ENCODE results near the gene RNF144A. TPM values are rescaled to one million over a fixed set of nuclear protein-coding genes. Genes with fewer than 3 reads are reported as not detected.

Gene RNF144A
- total RNA-seq, 2 donors from 2014 or later: 13.6 to 29.2 TPM

DNA sequence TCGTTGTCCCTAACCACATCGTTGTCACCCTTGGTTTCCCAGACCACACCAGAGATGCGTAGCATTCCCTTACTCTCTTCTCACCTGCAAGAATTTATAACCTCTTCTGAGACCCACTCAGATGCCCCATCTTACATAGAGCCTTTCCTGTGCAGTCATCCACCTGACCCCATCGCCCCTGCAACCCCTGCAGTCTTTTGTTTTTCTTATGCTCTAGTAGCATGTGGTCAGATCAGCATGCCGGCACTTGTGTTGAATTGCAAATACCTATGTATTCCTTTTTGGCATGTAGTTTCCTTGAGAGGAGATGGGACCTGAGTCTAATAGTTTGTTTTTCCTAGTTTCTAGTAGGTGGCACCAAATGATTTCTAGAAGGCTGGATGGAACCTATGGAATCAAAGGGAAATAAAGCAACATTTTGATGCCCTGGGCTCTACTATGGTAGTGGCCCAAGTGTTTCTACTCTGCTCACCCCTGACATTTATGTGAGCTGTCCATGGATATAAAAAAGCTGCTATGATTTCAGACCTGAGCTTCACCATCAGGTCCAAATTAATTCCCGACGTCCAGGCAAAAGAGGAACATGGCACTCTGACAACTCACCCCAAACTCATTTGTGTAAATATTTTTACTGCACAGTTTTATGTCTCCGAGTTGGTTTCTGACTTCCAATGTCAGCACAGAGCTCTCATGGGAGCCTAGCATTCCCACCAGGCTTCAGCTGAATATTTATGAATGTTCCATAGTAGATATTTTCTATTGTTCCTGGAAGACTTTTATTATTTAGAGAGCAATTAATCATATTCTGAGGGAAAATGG lies 143.6 kb downstream of the RNF144A start:
- Mint-ChIP-seq H3K4me3 (no peak overlapping the region), H3K9me3 (peaks cover 8% of the 10 kb centered on the region)
- no peak for ATAC-seq (replicated peaks)

GRCh38 chr2:7061450-7061789 lies 144.2 kb downstream of the RNF144A start:
- Mint-ChIP-seq H3K27me3 (no peaks in the 10 kb centered on the region), H3K4me3 (no peak overlapping the region), H3K9me3 (peaks cover 8% of the 10 kb centered on the region), H3K36me3 (ENCODE audit: low read depth) (no peaks in the 10 kb centered on the region), H3K27ac (no peak overlapping the region), H3K4me1 (peaks cover 9% of the 10 kb centered on the region)
- ATAC-seq (replicated peaks): no peak

More for the DNA sequence above, 143.6 kb downstream of the RNF144A start:
- no peaks in the 10 kb centered on the region for H3K36me3 Mint-ChIP-seq (ENCODE audit: low read depth)
- H3K27ac Mint-ChIP-seq: no peak overlapping the region
- no peaks in the 10 kb centered on the region for H3K27me3 Mint-ChIP-seq
- peaks cover 9% of the 10 kb centered on the region for H3K4me1 Mint-ChIP-seq

- Mint-ChIP-seq H3K27me3 (no peaks in the 10 kb centered on the region), H3K4me1 (peaks cover 9% of the 10 kb centered on the region), H3K36me3 (ENCODE audit: low read depth) (no peaks in the 10 kb centered on the region), H3K9me3 (peaks cover 8% of the 10 kb centered on the region), H3K4me3 (no peak overlapping the region), H3K27ac (no peak overlapping the region)
- no peak for ATAC-seq (replicated peaks)
Measured at GRCh38 chr2:7061921-7062320, 144.7 kb downstream of the RNF144A start.

DNA sequence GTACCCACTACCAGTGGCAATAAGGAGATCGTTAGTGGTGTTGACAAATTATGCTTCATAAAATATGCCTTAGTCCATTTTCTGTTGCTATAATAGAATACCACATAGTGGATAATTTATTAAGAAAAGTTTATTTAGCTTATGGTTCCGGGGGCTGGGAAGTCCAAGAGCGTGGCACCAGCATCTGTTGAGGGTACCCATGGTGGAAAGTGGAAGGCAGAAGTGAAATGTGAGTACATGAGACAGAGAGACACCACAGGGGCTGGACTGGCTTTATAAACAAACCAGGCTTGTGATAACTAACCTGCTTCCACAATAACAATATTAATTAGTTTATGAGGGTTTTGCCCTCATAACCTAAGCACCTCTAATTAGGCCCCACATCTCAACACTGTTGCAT lies 146.6 kb downstream of the RNF144A start:
- H3K27ac Mint-ChIP-seq: no peak overlapping the region
- ATAC-seq (replicated peaks): no peak
- no peaks in the 10 kb centered on the region for H3K4me1 Mint-ChIP-seq
- peaks cover 8% of the 10 kb centered on the region for H3K9me3 Mint-ChIP-seq
- no peak overlapping the region for H3K4me3 Mint-ChIP-seq
- no peaks in the 10 kb centered on the region for H3K36me3 Mint-ChIP-seq (ENCODE audit: low read depth)
- H3K27me3 Mint-ChIP-seq: no peaks in the 10 kb centered on the region

- no peaks in the 10 kb centered on the region for H3K36me3 Mint-ChIP-seq (ENCODE audit: low read depth)
- peaks cover 2% of the 10 kb centered on the region for H3K9me3 Mint-ChIP-seq
- no peak overlapping the region for H3K27ac Mint-ChIP-seq
- no peaks in the 10 kb centered on the region for H3K4me1 Mint-ChIP-seq
- ATAC-seq (replicated peaks): no peak
- no peak overlapping the region for H3K4me3 Mint-ChIP-seq
- H3K27me3 Mint-ChIP-seq: no peaks in the 10 kb centered on the region
Measured at GRCh38 chr2:7068457-7068856, 151.2 kb downstream of the RNF144A start.

GRCh38 chr2:7070483-7070882 lies 153.3 kb downstream of the RNF144A start:
- H3K9me3 Mint-ChIP-seq: no peaks in the 10 kb centered on the region
- no peaks in the 10 kb centered on the region for H3K4me1 Mint-ChIP-seq
- peaks cover 5% of the 10 kb centered on the region for H3K36me3 Mint-ChIP-seq (ENCODE audit: low read depth)
- H3K27me3 Mint-ChIP-seq: no peaks in the 10 kb centered on the region
- H3K4me3 Mint-ChIP-seq: no peak overlapping the region
- no peak for ATAC-seq (replicated peaks)
- no peak overlapping the region for H3K27ac Mint-ChIP-seq

- Mint-ChIP-seq H3K27ac (no peak overlapping the region), H3K9me3 (no peaks in the 10 kb centered on the region), H3K4me3 (no peak overlapping the region), H3K27me3 (no peaks in the 10 kb centered on the region), H3K36me3 (ENCODE audit: low read depth) (peaks cover 5% of the 10 kb centered on the region), H3K4me1 (no peaks in the 10 kb centered on the region)
- ATAC-seq (replicated peaks): no peak
Measured at GRCh38 chr2:7071154-7071553, 153.9 kb downstream of the RNF144A start.

DNA sequence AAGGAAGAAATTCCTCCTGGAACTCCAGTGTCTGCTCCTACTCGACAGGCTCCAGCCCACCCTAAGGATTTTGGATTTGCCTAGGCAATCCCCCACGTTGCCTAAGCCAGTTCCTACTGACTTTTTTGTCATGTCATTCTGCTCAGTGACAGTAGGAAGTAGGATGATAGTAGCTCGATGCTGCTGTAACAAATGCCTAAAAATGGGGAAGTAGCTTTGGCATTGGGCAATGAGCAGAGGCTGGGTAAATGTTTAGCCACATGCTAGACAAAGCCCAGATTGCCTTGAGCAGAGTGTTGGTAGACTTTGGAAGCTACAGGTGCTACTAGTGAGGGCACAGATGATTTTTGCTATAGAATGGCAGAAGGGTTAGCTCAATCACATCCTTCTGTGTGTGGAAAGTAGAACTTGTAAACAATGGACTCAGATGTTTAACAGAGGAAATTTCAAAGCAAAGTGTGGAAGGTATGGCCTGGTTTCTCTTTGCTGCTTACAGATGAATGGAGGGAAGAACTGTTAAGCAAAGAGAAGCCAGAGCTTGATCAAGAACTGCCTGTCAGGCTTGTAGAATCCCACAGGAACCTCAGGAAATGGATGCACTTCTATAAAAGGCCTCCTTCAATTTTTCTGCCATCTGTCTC lies 154.8 kb downstream of the RNF144A start:
- H3K4me3 Mint-ChIP-seq: no peak overlapping the region
- no peaks in the 10 kb centered on the region for H3K27me3 Mint-ChIP-seq
- H3K9me3 Mint-ChIP-seq: no peaks in the 10 kb centered on the region
- H3K4me1 Mint-ChIP-seq: no peaks in the 10 kb centered on the region
- peaks cover 5% of the 10 kb centered on the region for H3K36me3 Mint-ChIP-seq (ENCODE audit: low read depth)
- ATAC-seq (replicated peaks): no peak
- H3K27ac Mint-ChIP-seq: no peak overlapping the region

DNA sequence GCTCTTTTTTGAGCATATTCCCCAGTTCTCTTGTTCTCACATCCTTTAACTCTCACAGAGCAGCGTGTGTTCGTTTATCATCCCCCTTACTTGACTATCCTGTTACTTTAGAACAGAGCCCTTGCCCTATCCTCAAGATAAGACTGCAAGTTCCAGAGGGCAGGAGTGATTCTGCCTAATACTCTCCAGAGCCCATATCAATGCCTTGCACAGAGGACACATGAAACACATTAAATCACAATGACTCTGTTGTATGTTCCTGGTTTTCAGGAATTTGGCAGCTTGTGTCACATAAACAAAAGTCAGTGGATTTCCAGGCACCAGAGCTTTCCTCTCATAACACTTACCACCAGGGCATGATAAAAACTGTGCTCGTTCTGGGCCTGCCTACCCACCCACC lies 156.7 kb downstream of the RNF144A start:
- Mint-ChIP-seq H3K9me3 (no peaks in the 10 kb centered on the region), H3K27ac (no peak overlapping the region), H3K27me3 (no peaks in the 10 kb centered on the region), H3K36me3 (ENCODE audit: low read depth) (peaks cover 5% of the 10 kb centered on the region), H3K4me1 (no peaks in the 10 kb centered on the region), H3K4me3 (no peak overlapping the region)
- ATAC-seq (replicated peaks): no peak

- Mint-ChIP-seq H3K27ac (no peak overlapping the region), H3K4me3 (no peak overlapping the region), H3K9me3 (no peaks in the 10 kb centered on the region), H3K4me1 (no peaks in the 10 kb centered on the region), H3K36me3 (ENCODE audit: low read depth) (peaks cover 5% of the 10 kb centered on the region), H3K27me3 (no peaks in the 10 kb centered on the region)
- ATAC-seq (replicated peaks): no peak
Measured at GRCh38 chr2:7075834-7076233, 158.6 kb downstream of the RNF144A start.

- Mint-ChIP-seq H3K4me1 (no peaks in the 10 kb centered on the region), H3K27me3 (no peaks in the 10 kb centered on the region), H3K4me3 (no peak overlapping the region), H3K27ac (no peak overlapping the region), H3K9me3 (no peaks in the 10 kb centered on the region), H3K36me3 (ENCODE audit: low read depth) (peaks cover 5% of the 10 kb centered on the region)
- no peak for ATAC-seq (replicated peaks)
Measured at GRCh38 chr2:7077660-7078267, 160.6 kb downstream of the RNF144A start.

DNA sequence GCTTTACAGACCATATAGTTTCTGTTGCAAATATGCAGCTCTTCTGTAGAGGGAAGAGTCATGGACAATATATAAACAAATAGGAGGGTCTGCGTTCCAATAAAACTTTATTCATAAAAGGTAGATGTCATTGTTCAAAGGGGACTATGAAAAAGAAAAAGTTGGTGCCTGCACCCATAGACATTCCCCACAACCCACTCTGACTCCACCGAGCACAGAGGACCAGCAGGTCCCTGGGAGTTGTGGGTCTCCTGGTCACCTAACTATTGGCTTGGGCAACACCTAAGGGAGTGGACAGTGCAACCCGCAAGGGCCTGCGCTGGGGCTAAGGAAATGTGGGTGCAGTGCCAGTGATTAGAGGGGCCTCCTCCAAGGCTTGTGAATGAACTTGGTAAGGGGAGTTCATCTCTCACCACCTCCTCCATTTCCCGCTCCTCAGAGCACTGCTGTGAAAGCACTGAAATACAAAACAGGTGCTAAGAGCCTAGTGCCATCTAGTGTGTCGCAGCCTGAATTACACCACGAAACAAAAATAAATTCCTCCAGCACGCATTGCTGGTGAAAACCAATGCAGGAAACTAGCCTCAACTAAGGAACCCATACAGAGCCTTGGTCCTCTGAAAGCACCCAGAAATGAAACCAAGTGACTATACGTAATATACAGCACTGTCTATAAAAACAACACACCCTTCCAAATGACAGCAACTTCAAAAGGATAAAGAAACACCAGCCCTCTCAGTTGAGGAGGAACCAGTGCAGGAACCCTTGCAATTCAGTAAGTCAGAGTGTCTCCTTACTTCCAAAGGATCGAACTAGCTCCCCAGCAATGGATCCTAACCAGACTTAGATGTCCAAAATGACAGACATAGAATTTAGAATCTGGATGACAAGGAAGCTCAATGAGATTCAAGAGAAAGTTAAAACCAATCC lies 166.6 kb downstream of the RNF144A start:
- peak; percentile 21 for ATAC-seq (replicated peaks)
- H3K27me3 Mint-ChIP-seq: no peaks in the 10 kb centered on the region
- no peaks in the 10 kb centered on the region for H3K9me3 Mint-ChIP-seq
- H3K27ac Mint-ChIP-seq: no peak overlapping the region
- H3K4me3 Mint-ChIP-seq: no peak overlapping the region
- H3K36me3 Mint-ChIP-seq (ENCODE audit: low read depth): no peaks in the 10 kb centered on the region
- H3K4me1 Mint-ChIP-seq: no peaks in the 10 kb centered on the region

DNA sequence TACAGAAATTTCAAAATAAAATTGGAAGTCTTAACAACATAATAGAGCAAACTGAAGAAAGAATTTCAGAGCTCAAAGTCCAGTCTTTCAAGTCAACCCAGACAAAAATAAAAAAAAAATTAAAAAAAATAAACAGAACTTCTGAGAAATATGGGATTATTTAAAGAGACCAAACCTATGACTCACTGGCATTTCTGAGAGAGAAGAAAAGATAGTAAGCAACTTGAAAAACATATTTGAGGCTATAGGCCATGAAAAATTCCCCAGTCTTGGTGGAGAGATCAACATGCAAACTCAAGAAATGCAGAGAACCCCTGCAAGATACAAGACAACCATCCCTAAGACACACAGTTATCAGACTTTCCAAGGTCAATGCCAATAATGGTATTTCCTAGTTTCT lies 167.4 kb downstream of the RNF144A start:
- Mint-ChIP-seq H3K27ac (no peak overlapping the region), H3K27me3 (no peaks in the 10 kb centered on the region), H3K9me3 (no peaks in the 10 kb centered on the region), H3K4me3 (no peak overlapping the region), H3K4me1 (no peaks in the 10 kb centered on the region), H3K36me3 (ENCODE audit: low read depth) (no peaks in the 10 kb centered on the region)
- no peak for ATAC-seq (replicated peaks)

- ATAC-seq (replicated peaks): no peak
- Mint-ChIP-seq H3K4me1 (no peaks in the 10 kb centered on the region), H3K4me3 (no peak overlapping the region), H3K27ac (no peak overlapping the region), H3K9me3 (no peaks in the 10 kb centered on the region), H3K27me3 (no peaks in the 10 kb centered on the region), H3K36me3 (ENCODE audit: low read depth) (no peaks in the 10 kb centered on the region)
Measured at GRCh38 chr2:7089284-7089683, 172.1 kb downstream of the RNF144A start.
